ENCODE measurements around the gene PCSK4.
"Not testable (repeated sequence)": the region's sequence is repeated elsewhere in the genome, so short reads cannot be mapped to it uniquely, and the experiment has no call there.

The PCSK4 gene

DNA sequence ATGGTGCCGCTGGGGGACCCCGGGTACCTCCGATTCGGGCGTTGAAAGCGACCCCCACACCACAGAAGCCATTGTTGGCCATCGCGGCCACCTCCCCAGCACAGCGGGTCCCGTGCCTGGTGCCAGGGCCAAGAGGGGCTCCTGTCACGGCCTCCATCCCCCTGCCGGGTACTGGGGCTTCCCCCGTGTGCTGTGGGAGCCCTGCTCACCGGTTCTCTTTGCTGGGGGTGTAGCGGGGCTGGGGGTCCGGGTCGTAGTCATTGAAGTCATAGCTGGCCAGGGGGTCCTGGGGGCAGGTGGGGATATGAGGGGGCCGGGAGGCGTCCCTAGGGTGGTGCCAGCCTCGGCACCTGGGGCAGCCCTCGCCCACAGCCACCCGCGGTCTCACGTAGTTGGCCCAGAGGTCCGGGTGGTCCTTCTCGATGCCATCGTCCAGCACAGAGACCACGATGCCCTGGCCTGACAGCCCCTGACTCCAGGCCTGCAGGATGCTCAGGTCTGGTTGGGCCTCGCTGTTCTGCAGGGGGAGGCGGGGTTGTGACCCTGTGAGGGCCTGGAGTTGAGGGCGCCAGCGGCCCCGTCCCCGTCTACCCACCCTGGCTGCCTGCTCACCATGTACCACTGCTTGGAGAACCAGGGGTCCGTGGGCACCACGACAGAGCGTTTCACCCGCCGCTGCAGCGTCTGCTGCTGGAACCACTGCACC, 2.4 kb downstream of the PCSK4 start:
- no peak for DNase-seq (ENCODE audit: low read depth, low spot score)

DNA sequence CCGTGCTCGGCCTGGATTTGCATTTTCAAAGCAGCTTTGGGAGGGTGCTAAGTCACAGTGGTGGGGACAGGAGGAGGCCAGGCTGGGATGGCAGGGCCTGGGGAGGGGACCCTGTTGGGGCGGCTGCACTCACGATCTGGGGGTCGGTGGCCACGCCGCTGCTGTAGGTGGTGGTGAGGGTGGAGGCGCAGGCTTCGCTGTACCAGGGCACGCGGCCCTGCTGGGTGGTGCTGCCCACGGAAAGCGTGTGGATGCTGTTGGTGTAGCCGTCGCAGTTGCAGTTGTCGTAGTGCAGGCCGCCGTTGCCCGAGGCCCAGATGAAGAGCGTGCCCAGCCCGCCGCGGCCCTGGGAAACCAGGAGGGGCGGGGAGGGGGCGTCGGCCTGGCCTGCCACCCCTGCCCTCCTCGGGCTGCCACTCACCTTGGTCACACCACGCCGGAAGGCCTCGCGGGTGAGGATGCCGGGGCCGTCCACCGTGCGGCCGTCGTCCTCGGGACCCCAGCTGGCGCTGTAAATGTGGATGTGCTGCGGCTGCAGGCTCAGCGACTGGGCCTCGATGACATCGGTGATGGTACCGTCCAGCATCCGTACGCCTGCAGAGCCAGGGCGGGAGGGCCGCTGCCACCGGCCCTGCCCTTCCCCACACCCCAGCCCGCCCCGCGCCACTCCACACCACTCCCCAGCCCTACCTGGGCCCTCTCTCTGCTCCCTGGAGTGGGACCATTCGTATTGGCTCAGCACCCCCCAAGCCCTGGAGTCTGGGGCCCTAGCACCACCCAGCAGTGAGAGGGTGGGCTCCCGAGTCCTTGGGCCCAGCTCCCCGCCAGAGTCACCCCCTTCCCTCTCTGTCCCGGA, 3.2 kb downstream of the PCSK4 start:
- DNase-seq (ENCODE audit: low read depth, low spot score) = no peak

DNA sequence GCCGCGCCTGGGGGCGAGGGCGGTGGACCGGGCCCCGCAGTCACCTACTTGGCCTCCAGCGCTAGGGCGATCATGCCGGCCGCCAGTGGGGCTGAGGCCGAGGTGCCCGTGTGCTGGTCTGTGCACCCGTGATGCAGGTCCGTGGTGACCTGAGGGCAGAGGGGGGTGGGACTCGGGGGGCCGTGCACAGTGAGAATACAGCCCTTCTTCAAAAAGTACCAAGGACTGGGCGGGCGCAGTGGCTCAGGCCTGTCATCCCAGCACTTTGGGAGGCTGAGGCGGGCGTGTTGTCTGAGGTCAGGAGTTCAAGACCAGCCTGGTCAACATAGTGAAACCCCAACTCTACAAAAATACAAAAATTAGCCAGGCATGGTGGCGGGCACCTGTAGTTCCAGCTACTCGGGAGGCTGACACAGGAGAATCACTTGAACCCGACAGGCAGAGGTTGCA, 6.1 kb downstream of the PCSK4 start:
- DNase-seq (ENCODE audit: low read depth, low spot score) = no peak

DNA sequence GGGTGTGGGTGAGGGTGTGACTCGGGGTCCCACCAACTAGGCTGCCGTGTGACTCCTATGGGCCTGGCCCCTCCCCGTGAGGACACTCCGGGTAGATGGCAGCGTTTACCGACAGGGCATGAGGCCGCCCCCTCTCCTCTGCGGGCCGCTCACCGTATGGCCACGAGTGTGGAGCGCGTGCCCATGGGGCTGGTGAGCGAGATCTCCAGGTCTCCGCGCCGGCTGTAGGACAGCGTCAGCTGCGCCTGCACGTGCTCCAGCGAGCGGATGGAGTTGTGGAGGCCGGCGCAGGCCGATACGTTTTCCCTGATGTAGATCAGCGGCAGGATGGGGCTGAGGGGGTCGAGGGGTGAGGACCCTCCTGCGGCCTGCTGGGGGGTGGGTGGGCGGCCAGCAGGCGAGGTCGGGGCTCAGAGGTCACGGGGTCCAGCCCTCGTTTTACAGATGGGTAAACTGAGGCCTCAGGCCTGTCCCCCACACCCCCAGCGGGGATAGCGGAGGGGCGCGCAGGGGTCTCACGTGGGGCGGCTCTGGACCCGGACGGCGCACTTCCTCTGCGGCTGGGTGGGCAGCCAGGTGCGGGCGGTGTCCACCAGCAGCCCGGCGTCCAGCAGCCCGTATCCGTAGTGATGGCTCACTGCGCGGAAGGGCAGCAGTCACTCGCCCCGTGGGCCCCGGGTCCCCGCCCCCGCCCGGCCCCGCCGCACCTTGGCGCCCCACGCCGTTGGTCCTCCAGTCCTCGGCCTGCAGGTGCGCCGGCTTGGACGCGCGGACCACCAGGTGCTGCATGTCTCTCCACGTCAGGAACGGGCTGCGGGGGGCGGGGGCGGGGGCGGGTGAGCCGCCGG, 6.8 kb downstream of the PCSK4 start:
- no peak for DNase-seq (ENCODE audit: low read depth, low spot score)

DNA sequence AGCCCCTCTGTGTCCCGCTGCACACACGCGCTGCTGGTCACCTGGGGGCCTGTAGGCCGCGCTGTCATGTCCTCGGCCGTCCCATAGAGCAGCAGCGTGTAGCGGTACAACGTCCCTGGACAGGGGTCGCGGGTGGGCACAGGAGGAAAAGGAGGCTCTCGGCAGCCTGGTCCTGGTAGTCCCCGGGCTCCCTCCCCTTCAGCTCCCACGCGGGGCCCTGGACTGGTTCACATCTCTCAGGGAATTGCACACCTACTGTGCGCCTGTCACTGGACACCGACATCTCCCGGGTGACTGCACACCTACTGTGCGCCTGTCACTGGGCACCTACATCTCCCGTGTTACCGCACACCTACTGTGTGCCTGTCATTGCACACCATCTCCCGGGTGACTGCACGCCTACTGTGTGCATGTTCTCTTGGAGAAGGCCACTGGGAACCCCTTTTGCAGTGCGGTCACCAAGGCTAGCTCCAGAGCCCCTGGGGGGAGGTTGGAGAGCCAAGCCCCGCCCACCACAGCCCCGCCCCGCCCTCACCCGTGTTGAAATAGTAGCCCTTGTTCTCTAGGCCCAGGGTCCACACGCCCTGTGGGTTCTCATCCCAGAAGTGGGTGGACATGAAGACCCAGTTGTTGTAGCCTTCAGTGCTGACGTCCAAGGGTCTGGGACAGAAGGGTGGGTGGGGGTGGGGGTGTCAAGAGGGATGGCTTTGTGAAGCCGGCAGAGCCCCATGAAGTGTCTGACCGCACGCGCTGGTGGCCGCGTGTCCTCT, 7.6 kb downstream of the PCSK4 start:
- DNase-seq (ENCODE audit: low read depth, low spot score) = no peak

DNA sequence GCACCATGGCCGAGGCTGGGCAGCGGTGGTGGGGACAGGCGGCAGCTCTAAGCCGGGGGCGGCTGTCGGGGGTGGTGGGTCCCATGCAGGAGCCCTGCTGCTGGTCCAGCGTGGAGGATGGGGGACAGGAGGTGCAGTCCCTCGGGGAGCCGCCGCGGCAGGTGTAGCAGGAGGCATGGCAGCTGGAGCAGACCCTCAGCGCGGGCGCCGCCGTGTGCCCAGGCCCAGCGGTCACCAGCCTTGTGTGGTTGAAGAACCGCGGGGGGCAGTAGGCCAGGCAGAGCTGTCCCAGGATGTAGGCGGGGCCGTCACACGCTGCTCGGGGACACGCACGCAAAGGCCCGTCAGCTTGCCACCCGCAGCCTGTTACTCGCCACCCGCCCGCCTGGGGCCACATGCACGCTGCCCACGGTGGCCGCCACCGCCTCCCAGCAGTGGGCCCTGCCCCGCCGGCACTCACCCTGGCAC, 8.2 kb downstream of the PCSK4 start:
- no peak for DNase-seq (ENCODE audit: low read depth, low spot score)

DNA sequence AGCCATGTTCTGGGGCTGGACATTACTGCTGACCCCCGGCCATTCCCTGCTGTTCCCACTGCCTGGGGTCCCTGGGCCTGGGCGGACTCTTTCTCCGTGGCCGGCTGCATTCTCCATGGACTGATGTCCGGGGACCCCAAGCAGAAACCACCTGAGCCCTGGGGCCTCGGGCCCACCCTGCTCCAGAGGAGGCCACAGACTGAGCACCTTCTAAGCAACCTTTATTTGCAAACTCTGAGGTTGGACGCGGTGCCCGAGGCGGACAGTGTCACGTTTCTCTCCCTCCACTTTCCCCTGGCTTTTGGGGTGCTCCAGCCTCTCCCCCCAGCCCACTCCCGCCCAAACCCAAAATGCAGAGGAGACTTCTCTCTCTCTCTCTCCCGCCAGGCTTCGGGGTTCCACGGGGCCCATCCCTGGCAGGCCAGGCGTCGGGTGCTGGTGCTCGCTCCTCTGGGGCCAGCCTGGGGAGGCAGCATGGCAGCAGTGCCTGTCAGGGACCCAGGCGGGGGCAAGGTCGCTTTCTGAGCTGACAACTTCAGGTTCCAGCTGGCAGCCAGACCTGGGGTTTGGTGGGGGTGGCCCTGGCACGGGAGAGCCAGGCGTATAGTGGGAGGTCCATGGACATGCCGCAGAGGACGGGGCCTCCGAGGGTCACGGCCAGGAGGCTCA, 8.8 kb downstream of the PCSK4 start:
- DNase-seq (ENCODE audit: low read depth, low spot score) = no peak

DNA sequence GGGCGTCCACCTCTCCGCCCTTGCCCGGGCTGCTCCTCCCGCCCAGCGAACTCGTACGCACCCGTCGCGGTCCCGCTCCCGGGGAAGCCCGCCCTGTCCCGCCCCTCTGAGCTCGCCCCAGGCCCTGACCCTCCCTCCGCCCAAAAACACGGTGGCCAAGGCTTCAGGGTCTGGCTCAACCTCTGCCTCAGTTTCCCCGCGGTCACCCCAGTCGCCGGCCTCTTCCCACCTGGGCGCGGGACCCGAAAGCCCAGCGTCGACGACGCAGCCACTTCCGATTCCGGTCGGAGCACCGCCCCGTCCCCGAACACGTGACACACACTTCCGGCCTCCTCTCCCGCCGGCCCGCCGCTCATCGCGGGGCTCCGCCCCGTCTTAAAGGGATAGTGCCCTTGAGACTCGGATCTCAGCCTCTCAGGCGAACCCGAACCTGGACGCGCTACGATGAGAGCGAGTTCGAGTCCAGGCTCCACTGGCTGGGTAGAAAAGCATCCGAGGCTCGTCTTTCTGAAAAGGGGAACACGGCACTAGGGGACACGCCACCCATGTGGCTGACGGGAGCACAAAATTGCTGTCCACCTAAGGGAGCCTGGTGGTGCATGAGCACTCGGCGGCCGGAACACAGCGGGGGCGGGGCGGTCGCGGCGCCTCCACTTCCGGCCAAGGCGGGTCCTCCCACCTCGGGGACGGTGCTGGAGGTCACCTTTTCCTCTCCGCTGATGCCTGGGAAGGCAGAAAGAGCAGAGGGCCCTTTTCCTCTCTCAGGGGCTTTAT, 11.0 kb downstream of the PCSK4 start, which contains the start of gene C19orf25:
Gene C19orf25 (minus strand): TSS at position 282 of the 774 bp plus-strand sequence. CDS start 312 bp downstream, outside the sequence.
- DNase-seq (ENCODE audit: low read depth, low spot score) = peak; percentile 84

DNA sequence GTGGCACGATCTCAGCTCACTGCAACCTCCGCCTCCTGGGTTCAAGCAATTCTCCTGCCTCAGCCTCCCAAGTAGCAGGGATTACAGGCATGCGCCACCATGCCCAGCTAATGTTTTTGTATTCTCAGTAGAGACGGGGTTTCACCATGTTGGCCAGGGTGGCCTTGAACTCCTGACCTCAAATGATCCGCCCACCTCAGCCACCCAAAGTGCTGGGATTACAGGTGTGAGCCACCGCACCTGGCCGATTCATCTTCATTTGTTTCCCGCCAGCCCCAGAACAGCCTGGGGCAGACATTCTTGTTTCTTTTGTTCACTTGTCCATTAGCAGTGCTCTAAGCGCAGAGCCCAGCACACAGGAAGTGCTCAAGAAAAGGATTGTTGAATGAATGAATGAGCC, 13.1 kb downstream of the PCSK4 start:
- not testable (repeated sequence) for DNase-seq (ENCODE audit: low read depth, low spot score)

DNA sequence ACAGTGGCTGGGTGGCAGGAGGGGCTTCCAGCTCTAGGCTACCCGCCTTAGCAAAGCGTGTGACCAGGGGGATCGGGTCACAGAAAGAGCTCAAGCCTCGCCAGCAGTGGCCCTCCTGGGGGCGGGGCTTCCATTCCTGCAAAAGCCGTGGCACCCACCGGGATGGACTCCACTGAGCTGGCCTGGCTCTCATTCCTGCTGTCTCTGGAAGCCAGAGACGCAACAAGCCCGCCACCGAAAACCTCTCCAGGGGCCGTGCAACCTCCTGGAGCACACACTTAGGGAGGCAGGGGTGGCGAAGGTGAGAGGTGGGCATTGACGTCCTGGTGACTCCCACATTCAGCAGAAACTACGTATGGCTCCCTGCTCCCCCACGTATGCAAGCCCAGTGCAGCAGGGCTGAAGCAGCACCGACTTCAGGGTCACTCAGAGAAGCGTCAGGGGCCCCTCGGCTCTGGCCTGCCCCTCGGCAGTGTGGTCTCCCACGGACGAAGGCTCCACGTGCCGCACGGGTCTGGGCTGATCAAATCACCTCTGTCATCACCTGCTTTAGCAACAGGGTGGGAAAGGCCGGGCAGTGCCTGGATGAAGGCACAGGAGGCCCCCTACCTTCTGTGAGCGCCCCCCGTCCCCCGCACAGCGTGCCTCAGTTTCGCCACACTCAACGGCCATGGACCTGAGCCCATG, 14.3 kb downstream of the PCSK4 start:
- no peak for DNase-seq (ENCODE audit: low read depth, low spot score)

DNA sequence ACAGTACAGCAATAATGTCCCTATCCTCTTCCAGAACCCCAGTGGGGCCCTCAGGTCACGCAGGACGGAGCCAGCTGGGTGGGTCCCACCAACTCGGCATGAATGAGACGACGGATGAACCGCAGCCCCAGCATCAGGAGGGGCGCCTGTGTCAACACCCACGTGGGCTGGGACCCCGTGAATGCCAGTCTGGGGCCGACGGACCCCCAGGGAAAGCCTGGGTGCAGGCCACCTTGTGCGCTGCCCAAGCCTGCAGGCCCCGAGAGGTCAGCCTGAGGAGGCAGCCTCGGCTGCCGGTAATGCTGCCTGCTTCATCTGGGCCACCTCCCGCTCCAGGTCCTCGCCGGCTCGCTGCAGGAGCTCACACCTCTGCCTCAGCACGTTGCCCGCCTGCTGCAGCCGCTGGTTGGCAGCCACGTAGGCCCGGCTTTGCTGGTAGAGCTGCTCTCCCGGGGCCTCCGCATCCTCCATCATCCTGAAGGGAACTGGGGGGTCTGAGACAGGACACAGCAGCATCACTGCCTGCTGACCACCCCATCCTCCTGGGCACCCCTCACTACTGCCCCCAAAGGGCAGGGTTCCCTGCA, 15.3 kb downstream of the PCSK4 start:
- no peak for DNase-seq (ENCODE audit: low read depth, low spot score)

DNA sequence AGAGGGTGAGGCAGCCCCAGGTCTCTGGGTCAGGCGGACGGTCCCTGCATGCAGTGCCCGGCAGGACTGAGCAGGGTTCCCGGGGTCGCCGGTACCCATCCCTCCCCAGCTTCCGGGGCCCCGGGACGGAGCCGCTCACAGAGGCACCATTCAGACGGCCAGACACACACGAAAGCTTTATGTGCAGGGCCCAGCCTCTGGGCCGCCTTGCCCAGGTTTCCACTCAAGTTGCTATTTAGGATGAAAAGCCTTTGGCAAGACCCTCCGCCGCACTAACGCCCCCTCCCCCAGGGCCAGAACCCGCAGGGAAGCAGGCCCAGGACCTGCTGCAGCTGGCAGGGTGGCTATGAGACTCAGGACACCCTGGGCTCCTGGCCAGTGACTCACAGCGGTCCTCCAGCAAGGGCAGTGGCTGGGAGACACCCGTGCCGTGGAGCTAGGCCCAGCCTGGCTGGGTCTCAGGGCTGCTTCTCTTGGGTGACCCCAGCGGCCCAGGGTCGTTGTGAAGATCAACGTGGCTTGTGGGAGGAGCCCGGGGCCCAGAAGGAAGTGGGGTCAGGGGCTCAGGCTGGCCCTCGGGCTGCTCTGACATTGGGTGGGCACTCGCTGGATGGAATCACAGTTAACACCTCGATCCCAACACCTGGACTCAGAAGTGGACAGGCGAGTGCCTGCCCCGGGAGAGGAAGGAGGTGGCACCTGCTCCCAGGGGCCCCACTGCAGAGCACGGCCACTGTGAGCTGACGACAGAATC, 16.0 kb downstream of the PCSK4 start:
- no peak for DNase-seq (ENCODE audit: low read depth, low spot score)

DNA sequence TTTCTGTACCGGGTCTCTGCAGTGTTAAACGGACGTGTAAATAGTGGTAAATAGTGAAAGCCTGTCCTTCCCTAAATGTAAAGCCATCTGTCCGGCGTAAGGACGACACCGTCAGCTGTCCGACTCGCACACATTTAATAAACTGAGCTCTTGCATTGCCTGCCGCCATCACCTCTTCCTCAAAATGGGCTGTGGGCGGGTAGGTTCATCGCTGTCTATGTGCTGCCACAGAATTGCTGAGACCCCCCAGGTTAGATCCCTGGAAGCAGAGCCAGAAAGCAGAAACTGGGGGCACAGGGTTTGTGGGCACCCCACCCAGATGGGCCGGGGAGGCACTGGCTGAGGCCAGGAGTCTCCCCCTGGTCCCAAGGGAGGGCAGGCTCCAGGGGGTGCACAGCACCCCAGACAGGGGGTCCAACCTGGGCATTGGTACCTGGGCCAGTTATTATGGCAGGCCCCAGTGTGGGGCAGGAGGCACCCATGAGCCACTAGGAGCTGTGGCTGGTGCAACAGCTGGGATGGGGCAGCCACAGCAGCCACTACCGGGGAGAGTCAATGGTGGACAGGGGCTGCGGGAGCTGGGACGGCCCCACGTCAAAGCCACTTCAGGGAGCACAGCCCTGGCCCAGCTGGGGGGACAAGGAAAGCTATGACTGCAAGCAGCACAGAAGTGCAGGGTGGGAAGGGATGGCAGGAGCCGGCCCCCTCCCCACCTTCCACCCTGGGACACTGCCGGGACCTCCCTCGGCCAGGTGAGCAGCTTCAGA, 16.9 kb downstream of the PCSK4 start:
- no peak for DNase-seq (ENCODE audit: low read depth, low spot score)

DNA sequence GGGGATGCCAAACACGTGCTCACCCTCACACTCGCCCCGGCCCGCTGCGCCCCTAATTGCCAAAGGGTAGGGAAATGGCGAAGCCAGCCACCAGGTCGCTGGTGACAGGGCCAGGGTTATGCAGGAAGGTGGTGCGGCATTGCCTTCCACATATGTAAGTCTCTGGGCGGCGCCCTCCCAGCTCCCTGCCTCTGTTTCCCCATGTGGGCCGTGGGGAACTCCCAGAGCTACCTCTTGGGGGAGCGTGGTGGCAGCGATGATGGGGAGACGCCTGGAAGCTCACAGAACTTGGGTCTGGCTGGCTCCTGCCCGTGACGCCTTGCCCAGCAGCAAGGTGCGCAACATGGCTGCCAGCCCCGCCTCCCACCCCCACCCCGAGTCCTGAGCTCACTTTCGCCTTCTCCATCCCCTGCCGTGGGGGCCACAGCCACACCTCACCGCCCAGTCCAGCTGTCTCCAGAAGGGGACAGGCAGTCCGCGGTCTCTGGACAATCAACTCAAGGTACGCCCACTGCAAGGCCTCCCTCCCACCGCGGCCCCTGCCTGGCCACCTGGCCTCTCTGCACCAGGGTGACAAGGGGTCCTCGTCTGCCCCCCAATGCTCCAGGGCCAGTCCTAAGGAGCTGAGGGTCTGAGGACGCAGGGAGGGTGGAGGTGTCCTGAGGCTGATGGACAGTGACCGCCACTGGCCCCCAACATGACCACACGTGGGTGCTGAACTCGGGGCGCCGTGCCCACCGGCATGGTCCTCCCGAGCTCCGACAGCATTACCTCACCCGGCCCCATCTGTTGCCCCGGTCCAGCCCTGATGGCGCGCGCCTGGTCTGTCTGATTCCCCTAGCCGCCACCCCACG, 17.7 kb downstream of the PCSK4 start:
- DNase-seq (ENCODE audit: low read depth, low spot score) = no peak

DNA sequence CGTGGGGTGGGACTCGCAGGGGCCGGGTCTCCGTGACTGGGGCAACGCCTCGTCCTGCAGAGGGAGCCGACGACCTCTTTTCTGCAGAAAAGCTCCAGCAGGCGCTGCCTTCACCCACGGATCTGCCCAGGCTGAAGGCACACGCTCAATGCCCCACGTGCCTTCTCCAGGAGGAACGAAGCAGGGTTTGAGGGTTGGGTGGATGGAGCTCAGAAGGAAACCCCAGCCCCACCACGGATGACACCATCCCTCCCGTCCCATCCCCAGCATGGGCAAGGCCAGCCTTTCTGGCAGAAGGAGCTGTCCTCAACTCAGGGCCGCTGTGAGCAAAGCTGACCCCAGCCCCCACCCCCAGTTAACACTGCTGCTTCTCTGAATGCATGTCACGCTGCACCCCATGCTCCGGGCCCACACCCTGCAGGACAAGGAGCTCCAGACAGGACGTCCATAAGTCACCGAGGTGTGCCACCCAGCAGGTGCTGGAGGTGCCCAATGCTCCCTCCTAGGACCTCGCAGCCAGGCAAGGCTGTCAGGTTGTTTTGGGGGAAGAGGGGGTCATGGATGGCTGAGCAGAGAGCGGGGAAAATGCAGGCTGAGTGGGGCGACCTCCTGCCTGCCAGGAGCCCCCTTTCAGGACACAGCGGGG, 18.5 kb downstream of the PCSK4 start:
- DNase-seq (ENCODE audit: low read depth, low spot score) = no peak

DNA sequence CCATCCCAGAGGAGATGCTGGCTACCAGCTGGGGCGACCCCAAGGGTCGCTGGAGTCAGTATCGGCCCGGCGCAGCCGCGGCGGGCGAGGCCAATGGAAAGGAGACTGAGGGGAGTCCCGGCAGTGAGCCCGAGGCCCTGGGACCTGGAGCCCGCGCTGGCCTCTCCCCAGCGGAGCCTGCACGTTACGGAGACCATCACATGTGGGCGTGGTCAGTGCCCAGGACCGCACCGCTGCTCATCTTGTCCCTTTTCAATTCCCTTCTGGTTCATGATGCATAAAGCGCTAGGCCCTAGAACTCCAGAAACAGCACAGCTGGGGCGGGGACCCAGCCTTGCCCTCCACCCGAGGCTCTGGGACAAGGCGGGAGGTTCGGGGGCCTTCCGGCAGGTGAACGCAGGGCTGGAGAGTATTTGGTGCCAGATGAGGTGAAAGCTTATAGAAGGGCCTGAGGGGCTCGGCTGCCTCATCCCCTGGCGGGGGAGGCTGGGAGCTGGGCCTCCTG, 19.1 kb downstream of the PCSK4 start:
- no peak for DNase-seq (ENCODE audit: low read depth, low spot score)

All from activated CD4-positive, CD25-positive, alpha-beta regulatory T cell treated with anti-CD3 and anti-CD28 coated beads, Interleukin-2, amount 50 U/mL, for 16 hours (primary cell).